ENCODE measurements around the gene PRR35. TPM values are rescaled to one million over a fixed set of nuclear protein-coding genes. Genes with fewer than 3 reads are reported as not detected.

PRR35 gene
- polyA plus RNA-seq, 3 donors: not detected

- H3K79me2 ChIP-seq (ENCODE audit: insufficient read depth, low read length): no peaks in the 10 kb centered on the region
- H3K4me1 ChIP-seq (ENCODE audit: control insufficient read depth in 1 of 2, insufficient read depth in 2 of 2, low read length in 2 of 2): peaks cover 0 to 14% of the 10 kb centered on the region in 2 donors
- H2AFZ ChIP-seq (ENCODE audit: insufficient read depth, low read depth, low read length, poor library complexity, severe bottlenecking): no peak overlapping the region
- WGBS (ENCODE audit: insufficient coverage): 97% methylated on average over 43 of the region's 54 CpGs
- Mint-ChIP-seq H3K9me3 (no peaks in the 10 kb centered on the region), H3K27me3 (ENCODE audit: low read depth in 3 of 3) (no peaks in the 10 kb centered on the region), H3K4me3 (no peak overlapping the region), H3K27ac (no peak overlapping the region), H3K36me3 (peaks cover 10 to 20% of the 10 kb centered on the region in 2 donors), H3K4me1 (no peaks in the 10 kb centered on the region)
- DNase-seq: no peak
- peaks cover 31 to 60% of the 10 kb centered on the region in 2 donors for H3K36me3 ChIP-seq (replicated peaks in 1 of 2; ENCODE audit: control insufficient read depth in 1 of 2, insufficient read depth in 2 of 2, low read length in 2 of 2)
- TF ChIP-seq, protein P1, sequence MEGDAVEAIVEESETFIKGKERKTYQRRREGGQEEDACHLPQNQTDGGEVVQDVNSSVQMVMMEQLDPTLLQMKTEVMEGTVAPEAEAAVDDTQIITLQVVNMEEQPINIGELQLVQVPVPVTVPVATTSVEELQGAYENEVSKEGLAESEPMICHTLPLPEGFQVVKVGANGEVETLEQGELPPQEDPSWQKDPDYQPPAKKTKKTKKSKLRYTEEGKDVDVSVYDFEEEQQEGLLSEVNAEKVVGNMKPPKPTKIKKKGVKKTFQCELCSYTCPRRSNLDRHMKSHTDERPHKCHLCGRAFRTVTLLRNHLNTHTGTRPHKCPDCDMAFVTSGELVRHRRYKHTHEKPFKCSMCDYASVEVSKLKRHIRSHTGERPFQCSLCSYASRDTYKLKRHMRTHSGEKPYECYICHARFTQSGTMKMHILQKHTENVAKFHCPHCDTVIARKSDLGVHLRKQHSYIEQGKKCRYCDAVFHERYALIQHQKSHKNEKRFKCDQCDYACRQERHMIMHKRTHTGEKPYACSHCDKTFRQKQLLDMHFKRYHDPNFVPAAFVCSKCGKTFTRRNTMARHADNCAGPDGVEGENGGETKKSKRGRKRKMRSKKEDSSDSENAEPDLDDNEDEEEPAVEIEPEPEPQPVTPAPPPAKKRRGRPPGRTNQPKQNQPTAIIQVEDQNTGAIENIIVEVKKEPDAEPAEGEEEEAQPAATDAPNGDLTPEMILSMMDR (IDR thresholded peaks at IDR 0.05): no peak
- intact Hi-C loops (cut with micrococcal nuclease): no loop called here
- H3K4me3 ChIP-seq (replicated peaks in 1 of 3; ENCODE audit: low read depth in 2 of 3, low read length in 3 of 3): no peak overlapping the region
- H4K20me1 ChIP-seq (ENCODE audit: insufficient read depth, low read length): peaks cover 33% of the 10 kb centered on the region
- H3K27me3 ChIP-seq (ENCODE audit: control insufficient read depth in 2 of 2, insufficient read depth in 2 of 2, low read length in 2 of 2): no peaks in the 10 kb centered on the region
- no peaks in the 10 kb centered on the region for H3K9me3 ChIP-seq (replicated peaks in 1 of 2; ENCODE audit: control insufficient read depth in 1 of 2, insufficient read depth in 1 of 2, low read length in 2 of 2)
- no peak overlapping the region for H3K27ac ChIP-seq (ENCODE audit: low read depth in 1 of 2, low read length in 2 of 2)
- no peak overlapping the region for H3K9ac ChIP-seq (ENCODE audit: insufficient read depth, low read length, poor library complexity, severe bottlenecking)
- no peak overlapping the region for H3K4me2 ChIP-seq (replicated peaks; ENCODE audit: extremely low read depth, low read length, poor library complexity, severe bottlenecking)
These were observed 10.5 kb upstream of the PRR35 start for GRCh38 chr16:549544-550263.

DNA sequence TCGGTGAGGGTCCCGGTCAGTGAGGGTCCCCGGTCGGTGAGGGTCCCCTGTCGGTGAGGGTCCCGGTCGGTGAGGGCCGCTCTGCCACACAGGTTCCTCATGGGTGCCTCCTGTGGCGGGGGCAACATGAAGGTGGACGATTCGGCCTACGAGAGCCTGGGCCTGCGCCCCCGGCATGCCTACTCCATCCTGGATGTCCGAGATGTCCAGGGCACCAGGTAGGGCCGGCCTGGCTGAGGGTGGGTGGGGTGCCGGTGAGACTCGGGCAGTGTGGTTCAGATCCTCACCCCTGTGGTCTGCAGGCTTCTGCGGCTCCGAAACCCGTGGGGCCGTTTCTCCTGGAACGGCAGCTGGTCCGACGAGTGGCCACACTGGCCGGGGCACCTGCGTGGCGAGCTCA is 9.0 kb upstream of the PRR35 start:
- intact Hi-C loops (cut with micrococcal nuclease): no loop called here
- no peak overlapping the region for H3K4me3 Mint-ChIP-seq

More for the DNA sequence above, 9.0 kb upstream of the PRR35 start:
- Histone ChIP-seq H3K4me2 (replicated peaks; ENCODE audit: extremely low read depth, low read length, poor library complexity, severe bottlenecking) (no peak overlapping the region), H3K4me3 (replicated peaks in 1 of 3; ENCODE audit: low read depth in 2 of 3, low read length in 3 of 3) (no peak overlapping the region), H3K36me3 (replicated peaks in 1 of 2; ENCODE audit: control insufficient read depth in 1 of 2, insufficient read depth in 2 of 2, low read length in 2 of 2) (peaks cover 31 to 60% of the 10 kb centered on the region in 2 donors), H3K9ac (ENCODE audit: insufficient read depth, low read length, poor library complexity, severe bottlenecking) (no peak overlapping the region), H3K4me1 (ENCODE audit: control insufficient read depth in 1 of 2, insufficient read depth in 2 of 2, low read length in 2 of 2) (peaks cover 0 to 14% of the 10 kb centered on the region in 2 donors), H3K79me2 (ENCODE audit: insufficient read depth, low read length) (no peaks in the 10 kb centered on the region), H3K27ac (ENCODE audit: low read depth in 1 of 2, low read length in 2 of 2) (no peak overlapping the region), H2AFZ (ENCODE audit: insufficient read depth, low read depth, low read length, poor library complexity, severe bottlenecking) (no peak overlapping the region), H4K20me1 (ENCODE audit: insufficient read depth, low read length) (peaks cover 19% of the 10 kb centered on the region), H3K27me3 (ENCODE audit: control insufficient read depth in 2 of 2, insufficient read depth in 2 of 2, low read length in 2 of 2) (no peaks in the 10 kb centered on the region), H3K9me3 (replicated peaks in 1 of 2; ENCODE audit: control insufficient read depth in 1 of 2, insufficient read depth in 1 of 2, low read length in 2 of 2) (no peaks in the 10 kb centered on the region)
- H3K36me3 Mint-ChIP-seq: peaks cover 10 to 20% of the 10 kb centered on the region in 2 donors
- TF ChIP-seq, protein P1 (IDR thresholded peaks at IDR 0.05): no peak
- 97% methylated on average over 28 of the region's 28 CpGs for WGBS (ENCODE audit: insufficient coverage)
- no peak for DNase-seq
- no peaks in the 10 kb centered on the region for H3K4me1 Mint-ChIP-seq
- no peaks in the 10 kb centered on the region for H3K9me3 Mint-ChIP-seq
- no peak overlapping the region for H3K27ac Mint-ChIP-seq
- H3K27me3 Mint-ChIP-seq (ENCODE audit: low read depth in 3 of 3): no peaks in the 10 kb centered on the region
